GM19023 (cell line): ENCODE data around the gene SLC16A12.
"Not testable (repeated sequence)": the region's sequence is repeated elsewhere in the genome, so short reads cannot be mapped to it uniquely, and the experiment has no call there.

Experiments used
- ATAC-seq: cut with Tn5 transposase; IDR thresholded peaks from one replicate; pipeline ENCODE4 v1.9.1; 2021; ENCODE audit warnings: mild to moderate bottlenecking, moderate library complexity; ENCODE audit not compliant: unreplicated experiment

Gene SLC16A12

GRCh38 chr10:89393898-89394297 is 141.5 kb downstream of the SLC16A12 start:
- no peak for ATAC-seq

DNA sequence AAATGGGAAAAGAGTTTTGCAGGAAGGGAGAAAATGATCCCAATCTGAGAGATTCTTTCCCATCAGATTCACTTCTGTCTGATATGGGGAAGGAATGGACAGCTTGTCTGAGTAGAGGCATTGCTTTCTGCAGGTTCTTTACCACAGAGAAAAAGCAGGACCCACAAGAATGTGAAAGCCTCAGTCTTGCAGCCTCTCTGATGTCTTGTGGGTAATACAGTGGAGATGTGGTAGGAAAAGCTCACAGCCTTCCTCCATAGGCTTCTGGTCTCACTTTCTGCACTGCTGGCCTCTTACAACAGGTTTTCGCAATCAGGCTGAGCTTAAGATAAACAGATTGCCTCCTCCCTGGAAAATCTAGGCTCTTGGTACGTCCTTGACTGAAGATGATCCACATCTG is 142.4 kb downstream of the SLC16A12 start:
- ATAC-seq = no peak

GRCh38 chr10:89391907-89392756 is 143.3 kb downstream of the SLC16A12 start, which contains the start of gene IFIT1:
IFIT1 (plus strand) TSS chr10:89392623; CDS start chr10:89392713, 90 bp downstream.
- peak; percentile 83 for ATAC-seq

- not testable (repeated sequence) for ATAC-seq
Observed at GRCh38 chr10:89391226-89391576, 144.2 kb downstream of the SLC16A12 start.

DNA sequence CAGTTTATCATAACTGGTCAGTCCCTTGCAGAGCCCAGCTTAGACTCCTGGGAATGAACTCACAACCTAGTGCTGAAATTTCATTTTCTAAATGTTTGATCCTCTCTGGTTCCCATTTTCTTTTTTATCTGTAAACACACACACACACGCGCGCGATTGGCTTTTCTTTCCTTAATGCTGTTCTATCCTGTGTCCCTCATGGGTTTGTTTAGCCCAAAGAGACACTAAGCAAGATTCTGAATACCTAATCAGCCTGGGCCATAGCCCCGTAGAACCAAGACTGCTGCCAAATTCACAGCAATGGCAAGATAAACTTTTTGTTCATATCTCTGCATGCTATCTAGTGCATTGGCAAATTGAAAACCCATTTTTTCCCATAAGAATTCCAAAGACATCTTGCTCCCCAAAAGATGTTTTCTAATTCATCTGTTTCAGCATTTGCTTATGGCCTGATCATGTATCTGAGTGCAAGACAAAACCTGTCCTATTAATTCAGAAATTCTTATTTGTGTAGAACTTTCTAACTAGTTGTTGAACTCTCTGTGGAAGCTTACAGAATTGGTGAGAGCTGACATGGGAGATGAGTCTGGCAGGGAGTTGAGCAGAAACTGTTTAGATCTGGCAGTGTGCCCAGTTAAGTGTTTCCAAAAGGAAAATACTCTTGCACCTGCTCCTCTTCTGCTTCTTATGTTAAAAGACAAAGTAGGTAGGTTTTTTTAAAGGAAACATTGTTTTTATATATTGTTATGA is 144.7 kb downstream of the SLC16A12 start:
- ATAC-seq = no peak

DNA sequence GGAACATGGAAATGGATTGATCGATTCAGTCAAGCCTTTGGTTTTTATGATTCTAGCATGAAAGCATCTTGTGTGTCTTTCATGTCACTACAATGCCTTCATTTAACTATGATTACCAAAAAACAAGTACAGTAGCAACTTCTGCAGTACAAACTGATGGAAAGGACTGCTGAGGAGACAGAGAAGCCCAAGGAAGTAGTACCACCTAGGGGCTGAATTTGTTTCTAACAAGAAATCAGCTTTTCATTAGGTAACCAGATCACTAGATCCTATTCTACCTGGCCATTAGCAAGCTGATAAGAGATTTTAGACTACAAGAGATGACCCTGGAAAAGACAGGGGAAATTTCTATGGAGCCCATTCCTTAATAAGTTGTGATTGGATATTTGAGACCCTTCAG is 146.1 kb downstream of the SLC16A12 start:
- no peak for ATAC-seq

DNA sequence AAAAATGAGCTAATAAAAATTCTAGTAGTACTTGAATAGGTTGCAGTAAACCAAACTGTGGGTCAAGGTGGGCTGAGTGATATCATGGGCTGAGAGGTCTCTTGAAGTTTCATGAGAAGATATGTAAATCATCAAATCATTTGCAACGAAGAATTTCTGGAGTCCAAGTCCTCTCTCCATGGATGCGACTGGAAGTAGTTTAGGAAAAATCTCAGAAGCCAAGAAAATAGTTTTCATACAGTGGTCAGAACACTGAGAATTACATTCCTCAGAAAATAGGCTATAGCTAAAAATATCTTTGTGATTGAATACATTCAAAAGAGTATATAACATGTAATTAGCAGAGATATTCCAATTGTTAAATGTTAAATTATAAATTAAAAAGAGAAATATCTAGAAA is 146.6 kb downstream of the SLC16A12 start:
- no peak for ATAC-seq

DNA sequence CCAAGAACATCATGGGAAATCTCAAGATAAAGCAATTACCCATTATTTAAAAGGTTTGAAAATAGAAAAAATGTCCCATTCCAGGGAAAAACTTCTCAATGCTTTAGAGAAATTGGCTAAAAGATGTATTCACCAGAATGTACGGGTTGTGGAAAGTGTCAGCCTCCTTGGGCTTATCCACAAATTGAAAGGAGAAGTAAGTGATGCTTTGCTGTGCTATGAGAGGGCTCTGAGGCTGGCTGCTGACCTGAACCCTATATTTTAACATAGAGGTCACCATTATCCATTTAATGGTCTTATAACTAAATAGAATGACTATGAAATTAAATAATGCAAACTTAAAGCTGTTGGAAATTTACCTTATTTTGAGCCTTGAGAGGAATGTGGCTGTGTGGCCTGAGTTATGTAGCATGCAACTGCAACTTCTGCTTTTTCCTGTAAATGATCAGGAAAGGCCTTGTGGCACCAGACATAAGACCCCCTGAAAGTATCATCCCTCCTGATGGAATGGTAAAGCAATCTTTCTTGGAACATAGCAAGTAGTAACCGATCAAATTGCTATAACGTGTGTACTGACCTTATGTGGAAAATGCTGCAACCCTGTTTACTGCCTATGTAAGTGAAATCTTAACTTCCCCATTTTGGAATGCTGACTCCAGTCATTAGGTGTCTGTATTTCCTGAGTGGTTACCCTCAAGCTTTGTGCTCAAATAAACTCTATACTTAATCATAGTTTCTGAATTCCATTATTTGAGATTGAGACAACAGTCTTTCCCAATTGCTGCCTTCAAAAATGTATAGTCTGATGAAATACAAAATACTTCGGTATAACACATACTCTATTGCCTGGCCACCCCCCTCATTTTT is 150.7 kb downstream of the SLC16A12 start:
- ATAC-seq = no peak

DNA sequence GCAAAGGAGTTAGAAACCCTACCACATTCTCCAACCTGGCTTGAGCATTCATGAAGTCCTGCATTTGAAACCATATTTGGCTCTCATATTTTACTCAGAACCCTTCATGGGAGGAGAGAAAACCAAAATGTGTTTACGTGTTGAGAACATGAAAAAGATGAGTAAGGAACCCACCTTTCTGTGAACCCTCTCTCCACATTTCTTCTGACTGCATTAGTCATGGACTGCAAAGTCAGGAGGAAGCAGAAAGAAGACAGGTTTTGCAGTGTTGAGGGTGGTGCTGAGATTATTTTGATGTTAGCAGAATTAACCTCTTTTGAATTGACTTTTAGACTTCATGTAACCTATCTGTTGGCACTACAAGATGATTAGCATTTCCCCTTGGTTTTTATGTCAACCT is 152.6 kb downstream of the SLC16A12 start:
- ATAC-seq = no peak
